WI38 (cell line): ENCODE data around the gene CCSER1.
"Not testable (repeated sequence)": the region's sequence is repeated elsewhere in the genome, so short reads cannot be mapped to it uniquely, and the experiment has no call there.

ENCODE experiments used
- H3K4me3 ChIP-seq: 2 replicates; pipeline ENCODE4 v1.5.1; 2011; ENCODE audit warnings: low read depth, mild to moderate bottlenecking, control low read depth, low read length
- CTCF ChIP-seq: IDR thresholded peaks from 2 replicates; pipeline ENCODE4 v1.5.1; 2012; ENCODE audit warnings: low read depth, mild to moderate bottlenecking, control low read depth, low read length

The CCSER1 gene

GRCh38 chr4:91454111-91454510, 1326.9 kb downstream of the CCSER1 start:
- no peak overlapping the region for H3K4me3 ChIP-seq
- no peak for TF ChIP-seq CTCF

GRCh38 chr4:91462566-91462965, 1335.4 kb downstream of the CCSER1 start:
- not testable (repeated sequence) for H3K4me3 ChIP-seq

GRCh38 chr4:91470671-91471070, 1343.5 kb downstream of the CCSER1 start:
- no peak overlapping the region for H3K4me3 ChIP-seq
- no peak for TF ChIP-seq CTCF

- H3K4me3 ChIP-seq = no peak overlapping the region
- TF ChIP-seq CTCF = no peak
Observed at GRCh38 chr4:91471280-91471679, 1344.1 kb downstream of the CCSER1 start.

GRCh38 chr4:91472046-91472445, 1344.9 kb downstream of the CCSER1 start:
- TF ChIP-seq CTCF = no peak
- no peak overlapping the region for H3K4me3 ChIP-seq

- no peak for TF ChIP-seq CTCF
- H3K4me3 ChIP-seq = no peak overlapping the region
Observed at GRCh38 chr4:91485415-91485814, 1358.2 kb downstream of the CCSER1 start.

GRCh38 chr4:91488946-91489345, 1361.8 kb downstream of the CCSER1 start:
- no peak overlapping the region for H3K4me3 ChIP-seq
- no peak for TF ChIP-seq CTCF

- no peak overlapping the region for H3K4me3 ChIP-seq
- no peak for TF ChIP-seq CTCF
Observed at GRCh38 chr4:91497892-91498291, 1370.7 kb downstream of the CCSER1 start.
